ENCODE data around the gene DENND2D.

DNA sequence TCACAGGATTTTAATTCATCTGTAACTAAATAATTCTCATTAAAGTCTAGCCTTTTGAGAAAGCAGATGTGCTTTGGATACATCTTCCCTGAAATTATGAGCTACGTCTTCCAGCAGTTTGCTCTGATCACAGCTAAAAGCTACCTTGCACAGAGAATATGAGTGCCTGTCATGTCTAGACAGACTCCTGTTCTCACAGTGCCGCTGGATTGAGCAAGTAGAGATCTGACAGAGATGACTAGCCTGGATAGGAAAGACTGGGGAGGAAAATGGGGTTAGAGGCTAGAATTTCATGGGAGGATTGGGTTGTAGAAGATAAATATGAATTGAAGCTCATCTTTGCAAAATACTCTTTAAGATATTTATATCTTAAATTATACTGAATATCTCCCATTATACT, 36.3 kb downstream of the DENND2D start:
- TF ChIP-seq POLR2AphosphoS5 (IDR thresholded peaks at IDR 0.05) (no peak), POLR2A (IDR thresholded peaks at IDR 0.05) (no peak)
- TF ChIP-seq, protein P1, sequence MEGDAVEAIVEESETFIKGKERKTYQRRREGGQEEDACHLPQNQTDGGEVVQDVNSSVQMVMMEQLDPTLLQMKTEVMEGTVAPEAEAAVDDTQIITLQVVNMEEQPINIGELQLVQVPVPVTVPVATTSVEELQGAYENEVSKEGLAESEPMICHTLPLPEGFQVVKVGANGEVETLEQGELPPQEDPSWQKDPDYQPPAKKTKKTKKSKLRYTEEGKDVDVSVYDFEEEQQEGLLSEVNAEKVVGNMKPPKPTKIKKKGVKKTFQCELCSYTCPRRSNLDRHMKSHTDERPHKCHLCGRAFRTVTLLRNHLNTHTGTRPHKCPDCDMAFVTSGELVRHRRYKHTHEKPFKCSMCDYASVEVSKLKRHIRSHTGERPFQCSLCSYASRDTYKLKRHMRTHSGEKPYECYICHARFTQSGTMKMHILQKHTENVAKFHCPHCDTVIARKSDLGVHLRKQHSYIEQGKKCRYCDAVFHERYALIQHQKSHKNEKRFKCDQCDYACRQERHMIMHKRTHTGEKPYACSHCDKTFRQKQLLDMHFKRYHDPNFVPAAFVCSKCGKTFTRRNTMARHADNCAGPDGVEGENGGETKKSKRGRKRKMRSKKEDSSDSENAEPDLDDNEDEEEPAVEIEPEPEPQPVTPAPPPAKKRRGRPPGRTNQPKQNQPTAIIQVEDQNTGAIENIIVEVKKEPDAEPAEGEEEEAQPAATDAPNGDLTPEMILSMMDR (IDR thresholded peaks at IDR 0.05), result no peak

All from gastroesophageal sphincter (tissue), 3 donors.